Loucy (cell line): ENCODE measurements around the gene HYOU1.

Experiments used
- H2AFZ ChIP-seq: fragments of 200-600 bp; sonication (generic); 2 replicates; pipeline ENCODE4 v1.6.0; 2016; ENCODE audit warnings: antibody characterized with exemption, mild to moderate bottlenecking, low read length, moderate library complexity
- H3F3A ChIP-seq: fragments of 200-600 bp; 2 replicates; pipeline ENCODE4 v1.6.0; 2016; ENCODE audit warnings: antibody characterized with exemption, low read depth, mild to moderate bottlenecking
- H3K27me3 ChIP-seq: fragments of 200-600 bp; sonication (generic); 2 replicates; pipeline ENCODE4 v1.6.1; 2014; ENCODE audit warnings: low read length, mild to moderate bottlenecking; ENCODE audit not compliant: insufficient read depth, poor library complexity, severe bottlenecking
- H3K36me3 ChIP-seq: fragments of 200-600 bp; sonication (generic); 2 replicates; pipeline ENCODE4 v1.6.1; 2016; ENCODE audit warnings: low read length; ENCODE audit not compliant: insufficient read depth
- H3K4me1 ChIP-seq: fragments of 200-600 bp; sonication (generic); 2 replicates; pipeline ENCODE4 v1.5.1; 2014; ENCODE audit warnings: low read length, mild to moderate bottlenecking; ENCODE audit not compliant: insufficient read depth, poor library complexity, severe bottlenecking
- H3K4me2 ChIP-seq: fragments of 200-600 bp; sonication (generic); 2 replicates; pipeline ENCODE4 v1.6.0; 2014; ENCODE audit warnings: antibody characterized with exemption, low read length, low read depth, mild to moderate bottlenecking; ENCODE audit not compliant: poor library complexity, severe bottlenecking
- H3K4me3 ChIP-seq: fragments of 200-600 bp; sonication (generic); 2 replicates; pipeline ENCODE4 v1.5.1; 2014; ENCODE audit warnings: low read length, mild to moderate bottlenecking, mixed read lengths; ENCODE audit not compliant: poor library complexity, severe bottlenecking
- H3K79me2 ChIP-seq: fragments of 200-600 bp; sonication (generic); 2 replicates; pipeline ENCODE4 v1.6.1; 2014; ENCODE audit warnings: low read length; ENCODE audit not compliant: insufficient read depth
- H3K9ac ChIP-seq: fragments of 200-600 bp; sonication (generic); 2 replicates; pipeline ENCODE4 v1.6.0; 2014; ENCODE audit warnings: mild to moderate bottlenecking, low read depth, low read length, moderate library complexity; ENCODE audit not compliant: poor library complexity, severe bottlenecking
- H3K9me2 ChIP-seq: fragments of 200-600 bp; sonication (generic); replicated peaks from 2 replicates; pipeline ENCODE4 v1.6.1; 2016; ENCODE audit warnings: low read depth, low read length, mixed read lengths
- H3K9me3 ChIP-seq: fragments of 200-600 bp; sonication (generic); 2 replicates; pipeline ENCODE4 v1.6.1; 2014; ENCODE audit warnings: mild to moderate bottlenecking, antibody characterized with exemption, low read length, low read depth; ENCODE audit not compliant: insufficient read depth
- H4K20me1 ChIP-seq: fragments of 200-600 bp; sonication (generic); 2 replicates; pipeline ENCODE4 v1.6.0; 2014; ENCODE audit warnings: antibody characterized with exemption, low read length, mild to moderate bottlenecking; ENCODE audit not compliant: insufficient read depth, poor library complexity, severe bottlenecking
- EZH2phosphoT487 ChIP-seq: fragments of 200-600 bp; IDR thresholded peaks from 2 replicates; pipeline ENCODE4 v1.6.1; 2018; ENCODE audit warnings: antibody characterized with exemption, mild to moderate bottlenecking, moderate library complexity, borderline replicate concordance
- TF ChIP-seq, protein P1 (sequence below): fragments of 200-600 bp; sonication (generic); conservative IDR thresholded peaks from 2 replicates; pipeline ENCODE4 v1.5.1; 2014; ENCODE audit warnings: mild to moderate bottlenecking, antibody characterized with exemption, low read length

Gene HYOU1

DNA sequence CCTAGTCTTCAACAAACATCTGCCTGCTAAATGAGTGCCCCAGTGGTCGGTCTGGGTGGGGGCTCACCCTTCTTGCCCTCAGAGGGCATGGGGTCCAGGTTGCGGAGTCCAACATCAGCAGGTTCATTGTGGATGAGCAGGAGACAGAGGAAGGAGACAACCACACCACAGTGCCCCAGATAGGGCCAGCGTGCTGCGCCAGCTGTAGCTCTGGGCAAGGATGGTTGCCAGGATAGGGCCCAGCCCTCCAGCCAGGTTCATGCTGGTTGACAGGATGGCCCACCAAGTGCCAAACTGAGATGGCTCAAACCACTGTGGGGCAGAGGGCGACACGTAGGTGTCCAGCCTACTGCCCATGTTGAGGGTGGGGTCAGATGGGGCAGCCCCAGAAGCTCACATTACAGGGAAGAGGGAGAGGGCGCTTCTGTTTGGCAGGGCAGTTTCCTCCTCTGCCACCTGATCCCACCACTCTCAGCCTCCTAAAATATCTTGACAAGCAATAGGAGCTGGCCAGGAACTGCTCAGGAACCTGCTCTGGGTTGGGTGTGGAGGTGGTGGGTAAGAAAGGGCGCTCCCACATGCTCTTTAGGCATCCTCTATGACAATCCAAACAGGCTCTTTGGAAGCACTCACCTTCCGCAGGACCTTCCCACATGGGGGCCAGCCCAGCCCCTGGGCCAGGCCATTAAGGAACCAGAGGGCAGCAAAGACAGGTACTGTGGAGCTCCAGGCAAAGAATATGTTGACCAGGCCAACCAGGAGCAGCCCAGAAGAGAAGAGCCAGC is 29.3 kb downstream of the HYOU1 start:
- H2AFZ ChIP-seq, result no peak overlapping the region
- peak overlapping the region; percentile 89 for H3K9ac ChIP-seq
- no peak for TF ChIP-seq EZH2phosphoT487
- TF ChIP-seq, protein P1, sequence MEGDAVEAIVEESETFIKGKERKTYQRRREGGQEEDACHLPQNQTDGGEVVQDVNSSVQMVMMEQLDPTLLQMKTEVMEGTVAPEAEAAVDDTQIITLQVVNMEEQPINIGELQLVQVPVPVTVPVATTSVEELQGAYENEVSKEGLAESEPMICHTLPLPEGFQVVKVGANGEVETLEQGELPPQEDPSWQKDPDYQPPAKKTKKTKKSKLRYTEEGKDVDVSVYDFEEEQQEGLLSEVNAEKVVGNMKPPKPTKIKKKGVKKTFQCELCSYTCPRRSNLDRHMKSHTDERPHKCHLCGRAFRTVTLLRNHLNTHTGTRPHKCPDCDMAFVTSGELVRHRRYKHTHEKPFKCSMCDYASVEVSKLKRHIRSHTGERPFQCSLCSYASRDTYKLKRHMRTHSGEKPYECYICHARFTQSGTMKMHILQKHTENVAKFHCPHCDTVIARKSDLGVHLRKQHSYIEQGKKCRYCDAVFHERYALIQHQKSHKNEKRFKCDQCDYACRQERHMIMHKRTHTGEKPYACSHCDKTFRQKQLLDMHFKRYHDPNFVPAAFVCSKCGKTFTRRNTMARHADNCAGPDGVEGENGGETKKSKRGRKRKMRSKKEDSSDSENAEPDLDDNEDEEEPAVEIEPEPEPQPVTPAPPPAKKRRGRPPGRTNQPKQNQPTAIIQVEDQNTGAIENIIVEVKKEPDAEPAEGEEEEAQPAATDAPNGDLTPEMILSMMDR, result no peak
- H3K27me3 ChIP-seq, result no peaks in the 10 kb centered on the region
- peaks cover 22% of the 10 kb centered on the region for H3K4me1 ChIP-seq
- no peaks in the 10 kb centered on the region for H4K20me1 ChIP-seq
- H3K79me2 ChIP-seq, result peaks cover 39% of the 10 kb centered on the region
- H3K4me3 ChIP-seq, result no peak overlapping the region
- H3K9me2 ChIP-seq, result no peaks in the 10 kb centered on the region
- no peaks in the 10 kb centered on the region for H3F3A ChIP-seq
- H3K36me3 ChIP-seq, result peaks cover 10% of the 10 kb centered on the region
- peak overlapping the region; percentile 85 for H3K4me2 ChIP-seq
- H3K9me3 ChIP-seq, result no peaks in the 10 kb centered on the region

DNA sequence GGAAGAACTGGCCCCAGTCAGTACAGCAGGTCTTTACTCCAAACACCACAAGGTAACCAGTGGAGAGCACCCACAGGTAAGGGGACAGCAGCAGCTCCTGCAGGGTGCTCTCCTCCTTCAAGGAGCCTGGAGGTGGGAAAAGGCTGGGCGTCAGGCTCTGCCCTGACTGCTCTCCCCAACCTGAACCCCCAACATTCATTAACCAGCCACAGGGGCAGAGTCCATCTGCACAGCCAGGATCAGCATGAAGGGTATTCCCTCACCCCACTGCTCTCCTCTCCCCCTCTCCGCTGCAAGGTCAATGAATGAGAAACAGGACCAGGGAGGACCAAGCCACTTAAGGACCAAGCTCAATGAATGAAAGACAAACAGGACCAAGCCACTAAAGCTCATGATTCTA is 30.0 kb downstream of the HYOU1 start:
- peak overlapping the region; percentile 89 for H3K9ac ChIP-seq
- H3K4me3 ChIP-seq, result no peak overlapping the region
- H3K4me1 ChIP-seq, result peaks cover 22% of the 10 kb centered on the region
- H3K36me3 ChIP-seq, result peaks cover 10% of the 10 kb centered on the region
- no peaks in the 10 kb centered on the region for H3K27me3 ChIP-seq
- H3F3A ChIP-seq, result no peaks in the 10 kb centered on the region
- H3K4me2 ChIP-seq, result no peak overlapping the region
- TF ChIP-seq EZH2phosphoT487, result no peak
- TF ChIP-seq, protein P1, result no peak
- peaks cover 44% of the 10 kb centered on the region for H3K79me2 ChIP-seq
- no peak overlapping the region for H2AFZ ChIP-seq
- H3K9me3 ChIP-seq, result no peaks in the 10 kb centered on the region
- no peaks in the 10 kb centered on the region for H4K20me1 ChIP-seq
- H3K9me2 ChIP-seq, result no peaks in the 10 kb centered on the region

DNA sequence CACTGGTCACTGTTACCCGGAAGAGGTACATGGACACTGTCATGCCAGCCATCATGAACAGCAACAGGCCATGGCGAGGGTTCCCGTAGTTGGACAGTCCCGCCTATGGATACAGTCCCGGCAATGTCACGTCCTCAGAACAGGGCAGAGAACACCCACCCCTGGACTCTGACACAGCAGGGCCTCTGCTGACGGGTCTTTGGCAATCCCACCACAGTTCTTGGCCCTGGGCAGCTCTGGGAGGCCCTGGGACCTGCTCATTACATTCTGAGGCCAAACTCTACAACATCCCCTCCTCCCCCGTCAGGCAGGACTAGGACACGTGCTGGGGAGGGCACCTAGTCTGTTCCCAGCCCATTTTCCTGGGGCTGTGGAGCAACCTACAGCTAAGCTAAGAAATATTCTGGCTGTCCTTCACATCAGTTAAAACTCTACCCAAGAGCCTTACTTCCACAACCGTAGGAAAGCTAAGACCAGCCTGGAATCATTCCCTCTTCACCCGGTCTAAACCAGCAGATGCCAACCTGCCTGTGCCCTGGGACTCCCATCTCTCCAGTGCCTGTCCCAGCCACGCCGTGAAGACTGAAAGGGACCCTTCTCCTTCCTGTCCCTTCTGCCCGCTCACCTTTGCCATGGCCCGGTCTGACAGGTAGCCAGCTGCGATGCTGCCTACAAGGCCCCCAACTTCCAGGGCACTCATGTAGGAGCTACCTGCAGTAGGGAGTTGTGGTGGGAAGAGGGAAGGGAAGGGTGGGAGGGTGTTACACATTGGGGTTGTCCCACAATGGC is 30.8 kb downstream of the HYOU1 start:
- Histone ChIP-seq H3K4me2 (no peak overlapping the region), H3K9me2 (no peaks in the 10 kb centered on the region), H3K9me3 (no peaks in the 10 kb centered on the region), H2AFZ (no peak overlapping the region), H3K4me1 (peaks cover 25% of the 10 kb centered on the region), H3F3A (no peaks in the 10 kb centered on the region), H3K9ac (no peak overlapping the region), H3K27me3 (no peaks in the 10 kb centered on the region), H3K36me3 (peaks cover 10% of the 10 kb centered on the region), H3K4me3 (no peak overlapping the region), H3K79me2 (peaks cover 52% of the 10 kb centered on the region), H4K20me1 (no peaks in the 10 kb centered on the region)
- TF ChIP-seq, protein P1, result no peak
- TF ChIP-seq EZH2phosphoT487, result no peak
